DND-41 (cell line): ENCODE data around the gene NAT9.

Experiments
- EZH2 ChIP-seq: IDR thresholded peaks from 3 replicates; pipeline ENCODE4 v1.6.1; 2012; ENCODE audit warnings: borderline replicate concordance, low read depth, mild to moderate bottlenecking, moderate library complexity, low read length, inconsistent platforms; ENCODE audit not compliant: severe bottlenecking
- TF ChIP-seq, protein P1 (sequence below): IDR thresholded peaks from 2 replicates; pipeline ENCODE4 v1.5.1; 2012; ENCODE audit warnings: borderline replicate concordance, low read length, moderate library complexity, mild to moderate bottlenecking; ENCODE audit not compliant: poor library complexity, severe bottlenecking; ENCODE audit errors: extremely low read depth

DNA sequence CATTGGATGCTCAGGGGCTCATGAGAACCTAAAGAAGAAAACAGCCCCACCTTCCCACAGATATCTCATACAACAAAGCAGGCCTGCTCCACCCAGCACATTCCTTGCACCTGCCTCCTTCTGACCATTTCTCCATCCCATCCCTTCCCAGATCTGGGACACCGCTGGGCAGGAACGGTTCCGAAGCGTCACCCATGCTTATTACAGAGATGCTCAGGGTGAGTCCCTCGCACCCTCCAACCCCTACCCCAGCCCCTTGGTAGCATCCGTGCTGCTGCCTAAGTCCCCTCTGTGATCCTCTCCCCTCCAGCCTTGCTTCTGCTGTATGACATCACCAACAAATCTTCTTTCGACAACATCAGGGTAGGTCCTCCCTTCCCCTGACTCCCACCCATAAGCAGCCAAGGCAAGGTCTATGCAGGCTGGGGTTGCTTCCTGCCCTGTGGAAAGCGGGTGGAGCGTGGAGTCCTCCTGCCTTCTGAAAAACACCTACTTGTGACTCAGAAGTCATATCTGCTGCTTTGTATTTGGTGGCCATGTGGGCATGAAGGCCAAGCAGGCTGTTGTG, 33.1 kb downstream of the NAT9 start:
- TF ChIP-seq, protein P1, sequence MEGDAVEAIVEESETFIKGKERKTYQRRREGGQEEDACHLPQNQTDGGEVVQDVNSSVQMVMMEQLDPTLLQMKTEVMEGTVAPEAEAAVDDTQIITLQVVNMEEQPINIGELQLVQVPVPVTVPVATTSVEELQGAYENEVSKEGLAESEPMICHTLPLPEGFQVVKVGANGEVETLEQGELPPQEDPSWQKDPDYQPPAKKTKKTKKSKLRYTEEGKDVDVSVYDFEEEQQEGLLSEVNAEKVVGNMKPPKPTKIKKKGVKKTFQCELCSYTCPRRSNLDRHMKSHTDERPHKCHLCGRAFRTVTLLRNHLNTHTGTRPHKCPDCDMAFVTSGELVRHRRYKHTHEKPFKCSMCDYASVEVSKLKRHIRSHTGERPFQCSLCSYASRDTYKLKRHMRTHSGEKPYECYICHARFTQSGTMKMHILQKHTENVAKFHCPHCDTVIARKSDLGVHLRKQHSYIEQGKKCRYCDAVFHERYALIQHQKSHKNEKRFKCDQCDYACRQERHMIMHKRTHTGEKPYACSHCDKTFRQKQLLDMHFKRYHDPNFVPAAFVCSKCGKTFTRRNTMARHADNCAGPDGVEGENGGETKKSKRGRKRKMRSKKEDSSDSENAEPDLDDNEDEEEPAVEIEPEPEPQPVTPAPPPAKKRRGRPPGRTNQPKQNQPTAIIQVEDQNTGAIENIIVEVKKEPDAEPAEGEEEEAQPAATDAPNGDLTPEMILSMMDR: no peak
- TF ChIP-seq EZH2: no peak
